ENCODE results near the gene ERCC8.

The ERCC8 gene

GRCh38 chr5:60944904-60945812 is at the start of gene ERCC8, which contains the start of gene NDUFAF2 (continued):
- TF ChIP-seq ZNF529 (tag by site-specific recombination; IDR thresholded peaks at IDR 0.05; ENCODE audit: insufficient replicate concordance) (no peak), ZNF513 (tag by site-specific recombination; IDR thresholded peaks at IDR 0.05) (no peak), ZNF140 (tag by site-specific recombination; IDR thresholded peaks at IDR 0.05) (no peak), ZNF585B (tag by site-specific recombination; IDR thresholded peaks at IDR 0.05) (no peak), MEIS1 (CRISPR knock-in tag; IDR thresholded peaks at IDR 0.05; ENCODE audit: borderline replicate concordance) (no peak), ZNF571 (tag by site-specific recombination; IDR thresholded peaks at IDR 0.05) (no peak), ZNF837 (tag by site-specific recombination; IDR thresholded peaks at IDR 0.05) (no peak), PRDM2 (tag by site-specific recombination; IDR thresholded peaks at IDR 0.05; ENCODE audit: borderline replicate concordance) (no peak), ZNF658 (tag by site-specific recombination; IDR thresholded peaks at IDR 0.05) (no peak), TRIM28 (IDR thresholded peaks at IDR 0.05; ENCODE audit: borderline replicate concordance, low read length) (no peak), ZNF449 (tag by site-specific recombination; IDR thresholded peaks at IDR 0.05) (no peak), ZNF311 (tag by site-specific recombination; IDR thresholded peaks at IDR 0.05; ENCODE audit: borderline replicate concordance) (no peak), ZNF510 (tag by site-specific recombination; IDR thresholded peaks at IDR 0.05; ENCODE audit: insufficient replicate concordance) (no peak), KLF1 (tag by site-specific recombination; IDR thresholded peaks at IDR 0.05) (no peak), ZBTB48 (tag by site-specific recombination; IDR thresholded peaks at IDR 0.05) (peak; percentile 85; the same call in 1 of the 2 replicates), ZNF324 (tag by site-specific recombination; IDR thresholded peaks at IDR 0.05) (0 out of 2 replicates have a peak, but pooled peaks have one; percentile 36), ZNF701 (tag by site-specific recombination; IDR thresholded peaks at IDR 0.05) (no peak), ZNF23 (tag by site-specific recombination; IDR thresholded peaks at IDR 0.05; ENCODE audit: borderline replicate concordance) (no peak), ZNF777 (tag by site-specific recombination; IDR thresholded peaks at IDR 0.05; ENCODE audit: borderline replicate concordance) (no peak), ZNF24 (tag by site-specific recombination; IDR thresholded peaks at IDR 0.05) (no peak), ZNF155 (tag by site-specific recombination; IDR thresholded peaks at IDR 0.05) (no peak), ZNF580 (tag by site-specific recombination; IDR thresholded peaks at IDR 0.05) (peak; percentile 30; the same call in 1 of the 2 replicates), ZNF394 (tag by site-specific recombination; IDR thresholded peaks at IDR 0.05; ENCODE audit: borderline replicate concordance) (no peak; the same call in 1 of the 2 replicates), ZFP69B (tag by site-specific recombination; IDR thresholded peaks at IDR 0.05) (no peak; the same call in 1 of the 2 replicates), BCL11B (tag by site-specific recombination; IDR thresholded peaks at IDR 0.05; ENCODE audit: low read depth) (0 out of 2 replicates have a peak, but pooled peaks have one; percentile 29), RBAK (tag by site-specific recombination; IDR thresholded peaks at IDR 0.05) (no peak), ZNF561 (tag by site-specific recombination; IDR thresholded peaks at IDR 0.05; ENCODE audit: borderline replicate concordance) (no peak), ZNF248 (tag by site-specific recombination; IDR thresholded peaks at IDR 0.05) (no peak), ZNF596 (tag by site-specific recombination; IDR thresholded peaks at IDR 0.05) (no peak), ZNF792 (tag by site-specific recombination; IDR thresholded peaks at IDR 0.05) (no peak), SCRT1 (tag by site-specific recombination; IDR thresholded peaks at IDR 0.05; ENCODE audit: borderline replicate concordance) (no peak), ZNF830 (tag by site-specific recombination; IDR thresholded peaks at IDR 0.05; ENCODE audit: low read depth) (no peak)
